Left ventricle myocardium superior (tissue), 1 donor: ENCODE measurements around the gene NEURL1. TPM values are rescaled to one million over a fixed set of nuclear protein-coding genes. Genes with fewer than 3 reads are reported as not detected.

Experiments used
- ATAC-seq: fragments of 200-7000 bp; cut with Tn5 transposase; one replicate; pipeline ENCODE4 v1.9.1; 2020; ENCODE audit warnings: mild to moderate bottlenecking, moderate library complexity
- DNase-seq: peaks from one replicate; pipeline ENCODE4 v3.0.0-alpha.2; 2020
- intact Hi-C: fragments of 100-400 bp; cut with micrococcal nuclease; formaldehyde crosslinking; loops from one replicate; pipeline ENCODE4 v1.11.0; 2022
- total RNA-seq: library from RNA; stranded (reverse); fragmentation: NEBNext Ultra II Directional; extraction: Animal tissue kit (Norgen Biotek cat#: 25700); gene quantifications from one replicate; pipeline ENCODE4 v1.2.1, GENCODE V29; 2021
- donor health status: DM: no; HTN: yes; CAD: no; lungs with severe emphysema.

Gene NEURL1
- total RNA-seq, 1 donor from 2014 or later: not detected

- ATAC-seq (peak; percentile 77), DNase-seq (peak; percentile 64)
- intact Hi-C loops: no loop called here
Measured at GRCh38 chr10:103554488-103555324, 61.2 kb downstream of the NEURL1 start.

DNA sequence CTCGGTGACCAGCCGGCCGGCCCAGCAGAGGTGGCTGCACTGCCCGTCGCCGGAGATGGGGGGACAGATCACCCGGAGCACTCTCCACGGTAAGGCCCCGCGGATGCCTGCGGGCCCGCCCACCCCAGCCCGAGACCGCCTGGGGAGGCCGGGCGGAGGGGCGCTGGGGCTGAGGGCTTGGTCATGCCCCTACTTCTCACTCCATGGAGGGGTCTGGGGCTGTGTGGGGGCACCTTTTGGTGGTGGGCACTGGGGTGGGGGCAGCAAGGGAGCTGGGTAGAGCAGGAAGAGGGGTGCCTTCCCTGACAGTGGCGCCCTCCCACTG lies 61.8 kb downstream of the NEURL1 start:
- ATAC-seq (no peak), DNase-seq (no peak)
- intact Hi-C loops: no loop called here

- ATAC-seq: no peak
- intact Hi-C loops: no loop called here
- DNase-seq: no peak
Measured at GRCh38 chr10:103555712-103556111, 62.2 kb downstream of the NEURL1 start.

GRCh38 chr10:103556383-103557007 lies 63.0 kb downstream of the NEURL1 start:
- ATAC-seq (no peak), DNase-seq (no peak)
- intact Hi-C loops: no loop called here

DNA sequence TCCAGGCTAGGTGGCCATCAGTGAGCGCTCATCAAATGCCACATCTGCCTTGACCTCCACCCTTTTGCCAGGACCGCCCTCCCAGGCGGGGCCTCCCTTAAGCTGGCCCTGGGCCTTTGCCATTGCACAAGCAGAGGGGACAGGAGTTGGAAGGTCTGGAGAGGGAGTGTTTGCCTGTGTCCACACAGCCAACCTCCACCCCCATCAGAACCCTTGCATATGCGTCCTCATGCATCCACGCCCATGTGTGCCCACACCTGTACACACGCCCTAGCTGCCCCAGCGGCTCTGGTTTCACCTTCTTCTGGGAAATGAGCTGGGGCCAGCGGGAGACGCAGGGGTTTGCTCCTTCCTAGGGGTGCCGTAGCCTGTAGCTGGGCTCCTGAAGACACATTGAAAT lies 64.0 kb downstream of the NEURL1 start:
- DNase-seq (no peak), ATAC-seq (no peak)
- intact Hi-C loops: no loop called here

GRCh38 chr10:103558911-103559310 lies 65.4 kb downstream of the NEURL1 start:
- DNase-seq: no peak
- intact Hi-C loops: no loop called here
- ATAC-seq: no peak

- no peak for DNase-seq
- intact Hi-C loops: no loop called here
- no peak for ATAC-seq
Measured at GRCh38 chr10:103559776-103560175, 66.3 kb downstream of the NEURL1 start.

DNA sequence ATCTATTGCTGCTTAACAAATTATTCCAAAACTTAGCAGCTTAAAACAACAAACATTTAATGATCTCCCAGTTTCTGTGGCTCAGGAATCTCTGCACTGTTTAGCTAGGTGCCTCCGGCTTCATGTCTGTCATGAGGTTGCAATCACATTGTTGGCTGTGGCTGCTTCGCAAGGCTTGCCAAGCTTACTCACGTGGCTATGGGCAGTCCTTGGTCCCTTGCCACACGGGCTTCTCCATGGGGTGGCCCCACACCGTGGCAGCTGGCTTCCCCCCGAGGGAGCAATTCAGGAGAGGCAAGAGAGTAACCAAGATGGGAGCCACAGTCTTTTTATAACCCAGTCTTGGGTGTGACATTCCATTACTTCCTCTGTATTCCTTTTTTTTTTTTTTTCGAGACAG lies 67.4 kb downstream of the NEURL1 start:
- DNase-seq (no peak), ATAC-seq (no peak)
- intact Hi-C loops: no loop called here

DNA sequence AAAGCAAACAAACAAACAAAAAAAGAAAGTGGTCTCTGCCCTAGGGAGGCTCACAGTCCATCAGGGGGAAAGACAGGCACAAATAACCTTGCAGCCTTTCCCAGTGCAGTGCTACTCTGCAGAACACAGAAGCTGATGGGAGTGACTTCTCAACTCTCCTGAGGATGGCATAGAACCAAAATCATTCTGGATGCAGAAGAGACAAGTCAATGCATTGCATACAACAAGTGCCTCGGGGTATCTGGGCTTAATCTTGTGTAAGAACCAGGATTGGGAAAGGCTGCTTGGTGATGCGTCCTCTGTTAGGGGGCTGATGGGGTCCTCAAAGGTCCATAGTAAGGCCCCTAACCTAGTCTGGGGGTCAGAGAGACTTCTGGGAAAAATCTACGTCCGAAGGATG lies 68.9 kb downstream of the NEURL1 start:
- no peak for ATAC-seq
- intact Hi-C loops: no loop called here
- DNase-seq: no peak

- intact Hi-C loops: no loop called here
- no peak for ATAC-seq
- DNase-seq: no peak
Measured at GRCh38 chr10:103563231-103564115, 70.0 kb downstream of the NEURL1 start.

- DNase-seq (no peak), ATAC-seq (no peak)
- intact Hi-C loops: no loop called here
Measured at GRCh38 chr10:103564116-103564501, 70.6 kb downstream of the NEURL1 start.

GRCh38 chr10:103564776-103565520 lies 71.4 kb downstream of the NEURL1 start:
- DNase-seq (no peak), ATAC-seq (peak; percentile 36)
- intact Hi-C loops: no loop called here

- no peak for ATAC-seq
- intact Hi-C loops: no loop called here
Measured at GRCh38 chr10:103566536-103566935, 73.0 kb downstream of the NEURL1 start.

DNA sequence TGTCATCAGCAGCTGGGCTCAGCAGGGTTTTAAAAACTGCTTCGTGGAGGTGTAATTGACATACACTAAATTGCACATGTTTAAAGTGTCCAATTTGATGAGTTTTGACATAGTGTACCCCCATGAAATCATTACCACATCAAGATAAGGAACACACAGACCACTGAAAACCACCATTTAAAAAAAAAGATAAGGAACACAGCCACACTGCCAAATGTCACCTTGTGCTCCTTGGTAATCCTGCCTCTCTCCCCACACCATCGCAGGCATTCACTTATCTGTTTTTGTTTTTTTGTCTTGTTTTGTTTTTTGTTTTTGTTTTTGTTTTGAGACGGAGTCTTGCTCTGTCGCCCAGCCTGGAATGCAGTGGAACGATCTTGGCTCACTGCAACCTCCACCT lies 75.0 kb downstream of the NEURL1 start:
- intact Hi-C loops: no loop called here
- DNase-seq: no peak
- ATAC-seq: no peak

More at GRCh38 chr10:103566536-103566935, 73.0 kb downstream of the NEURL1 start:
- DNase-seq: no peak

DNA sequence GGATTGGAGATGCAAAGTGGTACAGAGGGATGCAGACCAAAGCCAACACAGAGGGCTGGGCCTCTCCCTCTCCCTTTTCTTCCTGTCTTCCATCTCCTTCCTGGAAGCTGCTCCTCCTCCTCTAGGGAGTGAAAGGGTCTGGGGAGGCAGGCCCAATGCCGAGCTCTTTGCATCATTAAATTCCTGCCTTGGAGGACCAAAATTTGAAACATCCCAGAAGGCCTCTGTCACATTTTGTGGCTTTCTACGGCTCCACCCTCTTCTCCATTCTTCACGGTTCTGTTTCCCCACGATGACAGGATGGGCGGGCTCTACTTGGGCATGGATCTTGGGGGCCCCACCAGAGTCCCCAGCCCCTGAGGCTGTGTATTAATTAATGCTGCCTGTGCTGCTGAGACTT lies 76.4 kb downstream of the NEURL1 start:
- DNase-seq (no peak), ATAC-seq (no peak)
- intact Hi-C loops: no loop called here

GRCh38 chr10:103570844-103571655 lies 77.5 kb downstream of the NEURL1 start:
- DNase-seq: no peak
- intact Hi-C loops: no loop called here
- ATAC-seq: no peak

- intact Hi-C loops: no loop called here
- DNase-seq (no peak), ATAC-seq (no peak)
Measured at GRCh38 chr10:103571656-103571975, 78.1 kb downstream of the NEURL1 start.

GRCh38 chr10:103572347-103573204 lies 79.1 kb downstream of the NEURL1 start:
- no peak for ATAC-seq
- DNase-seq: no peak
- intact Hi-C loops: no loop called here
